T-cell (primary cell): ENCODE measurements around the gene COPZ2. TPM values are rescaled to one million over a fixed set of nuclear protein-coding genes. Genes with fewer than 3 reads are reported as not detected.
"Not testable (repeated sequence)": the region's sequence is repeated elsewhere in the genome, so short reads cannot be mapped to it uniquely, and the experiment has no call there.

Experiments used
- ATAC-seq, 4 experiments: fragments of 200-7000 bp in 3 of 4; fragments of 150-1000 bp in 1 of 4; cut with Tn5 transposase; replicated peaks in 1 of 4; 1 replicate in 3 of 4; 2 replicates in 1 of 4; pipeline ENCODE4 v1.10.0; 2021; ENCODE audit warnings: moderate library complexity in 3 of 4, mild to moderate bottlenecking in 2 of 4, moderate number of reproducible peaks in 1 of 4
- CTCF ChIA-PET, 2 donors: fragments of 300-600 bp; sonication (Branson Sonifier 250); formaldehyde crosslinking; loops; one replicate each; lab custom pipeline; 2022; ENCODE audit warnings: antibody characterized with exemption in 2 of 2; lab: Charles Lee
- POLR2A ChIA-PET, 2 donors: fragments of 300-600 bp; sonication (Branson Sonifier 250); formaldehyde crosslinking; loops; one replicate each; lab custom pipeline; 2022; ENCODE audit warnings: antibody characterized with exemption in 2 of 2; lab: Charles Lee
- DNase-seq, 35 experiments: peaks; one replicate each; pipeline versions ENCODE4 v3.0.0 to v3.0.0-alpha.2; 2013 to 2023
- H3K27ac ChIP-seq: one replicate; pipeline ENCODE4 v1.5.1; 2013; ENCODE audit warnings: low read length
- H3K27me3 ChIP-seq, 2 experiments: replicated peaks in 1 of 2; 1 replicate in 1 of 2; 2 replicates in 1 of 2; pipeline versions ENCODE4 v1.6.1 to v1.7.0; 2013; ENCODE audit warnings: low read length in 1 of 2, mixed read lengths in 1 of 2; ENCODE audit not compliant: control insufficient read depth in 2 of 2, insufficient read depth in 2 of 2; ENCODE audit errors: extremely low read depth in 1 of 2
- H3K36me3 ChIP-seq, 2 donors: 1 replicate in 1 of 2; 2 replicates in 1 of 2; pipeline versions ENCODE4 v1.6.1 to v1.7.0; 2013; ENCODE audit warnings: low read length in 1 of 2; ENCODE audit not compliant: control insufficient read depth in 2 of 2, insufficient read depth in 1 of 2; ENCODE audit errors: extremely low read depth in 1 of 2
- H3K4me1 ChIP-seq, 2 experiments: 1 replicate in 1 of 2; 2 replicates in 1 of 2; pipeline versions ENCODE4 v1.6.1 to v1.7.0; 2013; ENCODE audit warnings: low read length in 2 of 2, mixed read lengths in 1 of 2; ENCODE audit not compliant: insufficient read depth in 2 of 2, control insufficient read depth in 1 of 2; ENCODE audit errors: extremely low read depth in 1 of 2
- H3K4me3 ChIP-seq, 2 donors: 1 replicate in 1 of 2; 2 replicates in 1 of 2; pipeline versions ENCODE4 v1.5.1 to v1.7.0; 2013; ENCODE audit warnings: mild to moderate bottlenecking in 2 of 2, low read length in 1 of 2, moderate library complexity in 1 of 2; ENCODE audit not compliant: control insufficient read depth in 1 of 2; ENCODE audit errors: extremely low read depth in 1 of 2
- H3K9me3 ChIP-seq: 2 replicates; pipeline ENCODE4 v1.7.0; 2013
- H3K27ac Mint-ChIP-seq, 2 donors: one replicate each; pipeline ENCODE4 v1.8.0; 2020 to 2021; ENCODE audit warnings: mild to moderate bottlenecking in 2 of 2, mixed read lengths in 2 of 2
- H3K27me3 Mint-ChIP-seq, 2 donors: one replicate each; pipeline ENCODE4 v1.8.0; 2021 to 2022; ENCODE audit warnings: mixed read lengths in 2 of 2
- H3K36me3 Mint-ChIP-seq: one replicate; pipeline ENCODE4 v1.8.0; 2021; ENCODE audit warnings: mixed read lengths
- H3K4me1 Mint-ChIP-seq, 3 donors: one replicate each; pipeline ENCODE4 v1.8.0; 2020 to 2022; ENCODE audit warnings: mixed read lengths in 3 of 3, mild to moderate bottlenecking in 1 of 3
- H3K4me3 Mint-ChIP-seq, 3 donors: one replicate each; pipeline ENCODE4 v1.8.0; 2020 to 2022; ENCODE audit warnings: mild to moderate bottlenecking in 3 of 3, mixed read lengths in 3 of 3, moderate library complexity in 3 of 3
- H3K9me3 Mint-ChIP-seq, 3 donors: one replicate each; pipeline ENCODE4 v1.8.0; 2020 to 2022; ENCODE audit warnings: mixed read lengths in 3 of 3
- WGBS: methylation state at CpG from one replicate; pipeline ENCODE4 v1.1.5; 2013; ENCODE audit warnings: missing lambda C conversion rate; ENCODE audit not compliant: insufficient coverage; 5-methylcytosine and 5-hydroxymethylcytosine counted together
- total RNA-seq, 35 experiments: library from RNA in 6 of 35; stranded (reverse) in 6 of 35; fragments of 120-200 nt in 1 of 35; gene quantifications; one replicate each; pipeline versions ENCODE4 v1.2.1 to v1.2.4 and lab custom pipeline; 2013 to 2026

COPZ2 gene
- total RNA-seq, 5 donors from 2014 or later (not counting 1 experiment from before 2014, with no cell fraction given), result 1.2 to 2.6 (median 1.9) TPM

DNA sequence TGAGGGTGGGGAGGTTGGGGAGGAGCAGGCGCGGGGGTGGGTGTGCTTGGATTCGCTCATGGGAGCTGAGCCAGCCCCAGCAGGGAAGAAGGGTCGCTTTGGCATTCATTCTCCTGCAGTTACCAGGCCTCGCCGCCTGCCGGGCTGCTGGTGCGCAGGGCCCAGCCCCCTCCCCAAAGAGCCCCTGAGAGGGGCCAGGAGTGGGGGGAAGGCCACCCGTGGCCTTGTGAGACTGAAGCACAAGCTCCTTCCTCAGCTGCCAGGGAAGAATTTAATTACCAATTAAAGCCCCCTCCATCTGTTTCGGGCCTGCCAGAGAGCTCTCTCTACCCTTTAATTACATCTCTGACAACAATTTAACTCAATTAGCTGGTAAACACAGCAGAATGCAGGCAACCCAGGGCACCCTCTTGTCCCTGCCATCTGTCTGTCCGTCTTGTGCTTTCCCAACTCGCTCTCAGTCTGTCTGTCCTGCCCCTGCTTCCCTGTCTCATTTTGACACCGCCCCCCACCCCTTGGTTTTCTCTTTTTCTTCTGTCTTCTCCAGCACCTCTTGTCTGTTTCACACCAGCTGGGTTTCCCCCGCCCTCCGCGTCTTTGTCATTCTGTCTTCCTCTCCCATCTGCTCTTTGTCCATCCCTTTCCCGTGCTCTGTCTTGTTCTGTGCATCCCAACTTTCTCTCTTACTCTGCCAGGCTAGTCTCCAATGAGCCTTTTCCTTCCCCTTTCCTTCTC lies 34.0 kb downstream of the COPZ2 start:
- no peak overlapping the region for H3K4me3 ChIP-seq
- no peaks in the 10 kb centered on the region for H3K9me3 ChIP-seq
- WGBS, result 68% methylated on average over 8 of the region's 17 CpGs
- Mint-ChIP-seq H3K36me3 (no peaks in the 10 kb centered on the region), H3K27ac (no peak overlapping the region), H3K27me3 (peaks cover 25 to 26% of the 10 kb centered on the region in 2 donors), H3K4me1 (peaks cover 0 to 5% (median 1%) of the 10 kb centered on the region in 3 donors), H3K4me3 (no peak overlapping the region), H3K9me3 (no peaks in the 10 kb centered on the region)
- no peak overlapping the region for H3K27ac ChIP-seq
- ATAC-seq (no peak), DNase-seq (no peak)
- H3K36me3 ChIP-seq, result no peaks in the 10 kb centered on the region
- peaks cover 0 to 24% of the 10 kb centered on the region in 2 experiments for H3K27me3 ChIP-seq
- CTCF ChIA-PET, result no interaction called here
- POLR2A ChIA-PET, result no interaction called here
- no peaks in the 10 kb centered on the region for H3K4me1 ChIP-seq

DNA sequence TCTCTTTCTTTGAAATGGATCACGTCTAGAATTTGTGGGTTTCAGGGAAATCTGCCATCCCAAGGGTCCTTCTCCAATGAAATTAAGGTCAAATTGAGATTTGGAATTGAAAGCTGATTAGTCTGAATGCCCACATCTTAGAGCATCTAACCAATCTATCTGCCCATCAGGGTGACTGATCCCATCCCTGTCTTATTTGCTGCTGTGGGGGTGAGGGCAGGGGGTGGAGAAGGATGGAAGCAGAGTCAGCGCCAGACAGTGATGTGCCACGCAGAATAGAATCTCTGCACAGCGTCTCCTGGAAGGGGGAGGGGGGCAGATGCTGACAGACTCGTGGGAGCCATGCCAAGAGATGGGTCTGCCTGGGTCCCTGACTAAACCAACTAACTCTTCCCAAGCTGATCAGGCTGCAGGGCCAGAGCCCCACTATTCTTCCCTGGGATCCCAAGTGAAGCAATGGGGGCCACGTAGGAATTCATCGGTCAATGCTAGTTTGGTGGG lies 34.6 kb downstream of the COPZ2 start:
- Histone ChIP-seq H3K4me3 (no peak overlapping the region), H3K27me3 (peaks cover 0 to 24% of the 10 kb centered on the region in 2 experiments), H3K36me3 (no peaks in the 10 kb centered on the region), H3K27ac (no peak overlapping the region), H3K4me1 (no peaks in the 10 kb centered on the region), H3K9me3 (no peaks in the 10 kb centered on the region)
- Mint-ChIP-seq H3K36me3 (no peaks in the 10 kb centered on the region), H3K4me3 (no peak overlapping the region), H3K4me1 (peaks cover 0 to 5% (median 1%) of the 10 kb centered on the region in 3 donors), H3K27ac (no peak overlapping the region), H3K27me3 (peaks cover 23% of the 10 kb centered on the region in 2 donors), H3K9me3 (no peaks in the 10 kb centered on the region)
- POLR2A ChIA-PET, result no interaction called here
- CTCF ChIA-PET, result no interaction called here
- WGBS, result 85% methylated on average over 2 of the region's 7 CpGs
- ATAC-seq (no peak), DNase-seq (no peak)

- Mint-ChIP-seq H3K27me3 (peaks cover 17 to 22% of the 10 kb centered on the region in 2 donors), H3K27ac (no peak overlapping the region), H3K36me3 (no peaks in the 10 kb centered on the region), H3K4me3 (no peak overlapping the region), H3K9me3 (no peaks in the 10 kb centered on the region), H3K4me1 (peaks cover 0 to 5% (median 1%) of the 10 kb centered on the region in 3 donors)
- Histone ChIP-seq H3K9me3 (no peaks in the 10 kb centered on the region), H3K27ac (no peak overlapping the region), H3K27me3 (peaks cover 0 to 23% of the 10 kb centered on the region in 2 experiments), H3K4me1 (no peaks in the 10 kb centered on the region), H3K36me3 (no peaks in the 10 kb centered on the region), H3K4me3 (no peak overlapping the region)
- WGBS, result 42% methylated on average over 3 of the region's 4 CpGs
- no peak for ATAC-seq
- POLR2A ChIA-PET, result no interaction called here
- DNase-seq, result no peak
- CTCF ChIA-PET, result interaction anchor here in 1 of 2 donors (0.6 kb wide), 1 partner anchor 156 kb away, joined by 5 read pairs; no protein-coding TSS in a partner anchor
These were observed 35.2 kb downstream of the COPZ2 start for GRCh38 chr17:48002266-48002915.

DNA sequence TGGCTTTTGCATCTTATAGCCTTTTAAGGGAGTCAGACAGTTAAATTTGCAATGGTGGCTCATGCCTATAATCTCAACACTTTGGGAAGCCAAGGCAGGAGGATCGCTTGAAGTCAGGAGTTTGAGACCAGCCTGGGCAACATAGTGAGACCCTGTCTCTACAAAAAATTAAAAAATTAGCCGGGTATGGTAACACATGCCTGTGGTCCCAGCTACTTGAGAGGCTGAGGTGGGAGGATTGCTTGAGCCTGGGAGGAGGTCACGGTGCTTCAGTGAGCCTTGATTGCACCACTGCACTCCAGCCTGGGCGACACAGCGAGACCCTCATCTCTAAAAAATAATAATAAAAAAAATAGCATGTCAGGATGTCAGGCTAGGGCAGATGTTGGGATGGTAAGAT lies 35.9 kb downstream of the COPZ2 start:
- DNase-seq, H3K4me3 Mint-ChIP-seq, H3K27ac Mint-ChIP-seq, H3K36me3 ChIP-seq, H3K36me3 Mint-ChIP-seq, H3K9me3 Mint-ChIP-seq, H3K4me1 Mint-ChIP-seq, H3K27ac ChIP-seq, POLR2A ChIA-PET, ATAC-seq, H3K4me3 ChIP-seq, H3K9me3 ChIP-seq, H3K4me1 ChIP-seq: not testable (repeated sequence)
- 100% methylated on average over 1 of the region's 5 CpGs for WGBS
- CTCF ChIA-PET, result interaction anchor here in 1 of 2 donors (0.6 kb wide), 1 partner anchor 157 kb away, joined by 5 read pairs; no protein-coding TSS in a partner anchor
- H3K27me3 ChIP-seq, result peaks cover 0 to 21% of the 10 kb centered on the region in 2 experiments
- peaks cover 11 to 16% of the 10 kb centered on the region in 2 donors for H3K27me3 Mint-ChIP-seq

DNA sequence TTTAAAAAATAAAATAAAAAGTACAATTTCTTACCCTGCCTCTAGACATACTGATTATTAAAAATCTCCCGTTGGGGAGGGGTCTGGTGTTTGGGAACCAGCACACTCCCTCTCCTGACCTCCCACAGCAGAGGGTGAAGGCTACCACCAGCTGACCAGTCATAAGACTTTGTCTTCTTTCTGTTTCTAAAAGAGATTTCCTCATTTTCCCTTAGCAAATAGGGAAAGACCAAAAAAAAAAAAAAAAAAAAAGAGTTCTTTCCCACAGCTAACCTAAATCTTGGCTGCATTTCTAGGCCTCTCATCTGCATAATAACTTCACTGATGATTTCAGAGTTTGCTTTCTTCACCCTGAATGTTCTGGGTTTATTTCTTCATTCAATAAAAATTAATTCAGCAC lies 36.4 kb downstream of the COPZ2 start:
- Histone ChIP-seq H3K4me3 (no peak overlapping the region), H3K9me3 (no peaks in the 10 kb centered on the region), H3K36me3 (no peaks in the 10 kb centered on the region), H3K27ac (no peak overlapping the region), H3K27me3 (peaks cover 0 to 26% of the 10 kb centered on the region in 2 experiments), H3K4me1 (no peaks in the 10 kb centered on the region)
- H3K4me3 Mint-ChIP-seq, result no peak overlapping the region
- ChIA-PET POLR2A (no interaction called here), CTCF (no interaction called here)
- WGBS, result no CpG with 5 or more reads among the region's 1 CpG
- H3K36me3 Mint-ChIP-seq, result no peaks in the 10 kb centered on the region
- no peak overlapping the region for H3K27ac Mint-ChIP-seq
- H3K4me1 Mint-ChIP-seq, result peaks cover 0 to 5% (median 1%) of the 10 kb centered on the region in 3 donors
- H3K27me3 Mint-ChIP-seq, result peaks cover 12 to 16% of the 10 kb centered on the region in 2 donors
- DNase-seq (no peak), ATAC-seq (no peak)
- no peaks in the 10 kb centered on the region for H3K9me3 Mint-ChIP-seq

- 8% methylated on average over 2 of the region's 4 CpGs for WGBS
- Histone ChIP-seq H3K9me3 (no peaks in the 10 kb centered on the region), H3K36me3 (no peaks in the 10 kb centered on the region), H3K4me3 (no peak overlapping the region), H3K4me1 (no peaks in the 10 kb centered on the region), H3K27ac (no peak overlapping the region), H3K27me3 (peaks cover 0 to 27% of the 10 kb centered on the region in 2 experiments)
- CTCF ChIA-PET, result interaction anchor here (0.5 to 0.6 kb wide), 5 partner anchors 74 to 923 kb away, joined by 3 to 10 read pairs (median 5); no protein-coding TSS in a partner anchor
- no peak overlapping the region for H3K4me3 Mint-ChIP-seq
- peaks cover 0 to 5% (median 1%) of the 10 kb centered on the region in 3 donors for H3K4me1 Mint-ChIP-seq
- DNase-seq (peak in 1 of 35 experiments; percentile 22), ATAC-seq (peak in 1 of 4 experiments; percentile 68)
- no peaks in the 10 kb centered on the region for H3K9me3 Mint-ChIP-seq
- POLR2A ChIA-PET, result no interaction called here
- H3K27me3 Mint-ChIP-seq, result peaks cover 9 to 16% of the 10 kb centered on the region in 2 donors
- H3K27ac Mint-ChIP-seq, result no peak overlapping the region
- H3K36me3 Mint-ChIP-seq, result no peaks in the 10 kb centered on the region
These were observed 38.0 kb downstream of the COPZ2 start for GRCh38 chr17:47999582-47999981.
